Spleen (tissue), 11 donors: ENCODE results near the gene COQ9. TPM values are rescaled to one million over a fixed set of nuclear protein-coding genes. Genes with fewer than 3 reads are reported as not detected.

Experiments used
- DNase-seq: peaks from one replicate; pipeline ENCODE4 v3.0.0-alpha.2; 2020
- H3K27ac ChIP-seq, 8 donors: fragments of 200-600 bp; sonication (generic) in 7 of 8; 1 replicate in 4 of 8; 2 replicates in 4 of 8; pipeline versions ENCODE4 v1.5.0 to v1.8.0; 2016 to 2021; ENCODE audit warnings: inconsistent platforms in 4 of 8, mild to moderate bottlenecking in 4 of 8, moderate library complexity in 1 of 8
- H3K27me3 ChIP-seq, 7 donors: fragments of 200-600 bp; sonication (generic) in 6 of 7; replicated peaks in 1 of 7; 1 replicate in 4 of 7; 2 replicates in 3 of 7; pipeline versions ENCODE4 v1.5.0 to v1.8.0; 2016 to 2021; ENCODE audit warnings: inconsistent platforms in 3 of 7, mild to moderate bottlenecking in 1 of 7
- H3K36me3 ChIP-seq, 6 donors: fragments of 200-600 bp; sonication (generic) in 5 of 6; 1 replicate in 4 of 6; 2 replicates in 2 of 6; pipeline versions ENCODE4 v1.5.0 to v1.8.0; 2016 to 2021; ENCODE audit warnings: inconsistent platforms in 2 of 6
- H3K4me1 ChIP-seq, 6 donors: fragments of 200-600 bp; sonication (generic) in 5 of 6; 1 replicate in 3 of 6; 2 replicates in 3 of 6; pipeline versions ENCODE4 v1.5.0 to v1.8.0; 2016 to 2021; ENCODE audit warnings: inconsistent platforms in 3 of 6
- H3K4me3 ChIP-seq, 8 donors: fragments of 200-600 bp; sonication (generic) in 7 of 8; 1 replicate in 4 of 8; 2 replicates in 4 of 8; pipeline versions ENCODE4 v1.5.0 to v1.8.0; 2016 to 2021; ENCODE audit warnings: inconsistent platforms in 4 of 8, mild to moderate bottlenecking in 4 of 8, moderate library complexity in 2 of 8
- H3K9me3 ChIP-seq, 8 donors: fragments of 200-600 bp; sonication (generic) in 7 of 8; 1 replicate in 4 of 8; 2 replicates in 4 of 8; pipeline versions ENCODE4 v1.5.0 to v1.8.0; 2016 to 2021; ENCODE audit warnings: inconsistent platforms in 4 of 8
- CTCF ChIP-seq, 11 experiments: fragments of 200-600 bp in 7 of 11; fragments of 450-650 bp in 4 of 11; sonication (generic) in 4 of 11; IDR thresholded peaks in 8 of 11; conservative IDR thresholded peaks in 3 of 11; 1 replicate in 7 of 11; 2 replicates in 4 of 11; pipeline versions ENCODE4 v1.4.0 to v1.8.0; 2016 to 2021; ENCODE audit warnings: antibody characterized with exemption in 11 of 11, inconsistent platforms in 4 of 11, mild to moderate bottlenecking in 1 of 11
- POLR2A ChIP-seq, 3 donors: fragments of 450-650 bp; IDR thresholded peaks; one replicate each; pipeline ENCODE4 v1.5.1; 2017; ENCODE audit warnings: antibody characterized with exemption in 3 of 3, mild to moderate bottlenecking in 1 of 3
- POLR2AphosphoS5 ChIP-seq, 3 donors: sonication (generic); formaldehyde crosslinking; IDR thresholded peaks; one replicate each; pipeline ENCODE4 v1.5.1; 2017; ENCODE audit warnings: antibody characterized with exemption in 3 of 3
- WGBS, 5 donors: extraction: QIAGEN DNeasy Blood & Tissue Kit in 3 of 5; methylation state at CpG; one replicate each; pipeline versions ENCODE4 v1.1.5 to v1.1.7; 2013 to 2018; 5-methylcytosine and 5-hydroxymethylcytosine counted together
- intact Hi-C: fragments of 100-400 bp; cut with DNase I; formaldehyde crosslinking; loops from one replicate; pipeline ENCODE4 v1.15.0; 2023; ENCODE audit warnings: low total_unique reads
- polyA plus RNA-seq, 3 donors: library from polyadenylated mRNA; stranded (reverse); fragments of 200-250 nt; gene quantifications; one replicate each; pipeline ENCODE4 v1.2.1, GENCODE V29; 2013
- total RNA-seq, 7 donors: library from RNA; depleted of rRNA in 3 of 7; stranded (reverse); fragments of >200 nt in 3 of 7; fragmentation: NEBNext Ultra II Directional in 4 of 7; extraction: Animal tissue kit (Norgen Biotek cat#: 25700) in 4 of 7; gene quantifications; one replicate each; pipeline versions ENCODE4 v1.1.0 to v1.2.1, GENCODE V29; 2016 to 2021
- donor health status: healthy with polysubstance abuse.
- donor health status: DM: no; HTN: no; CAD: no; lungs with moderate emphysema.
- donor health status: DM: no; HTN: no; CAD: no.
- donor health status: Bipolar disorder and iron deficiency.
- donor health status: healthy.
- donor health status: DM: no; HTN: no; CAD: no.
- donor health status: DM: yes; HTN: yes; CAD: no.

Gene COQ9
- total and polyA plus RNA-seq, 10 donors, result 25.8 to 39.9 (median 31.4) TPM

- peak; percentile 95 for DNase-seq
- TF ChIP-seq POLR2A (IDR thresholded peaks at IDR 0.05), result no peak
- peak in 1 of 11 experiments; percentile 28 for TF ChIP-seq CTCF (IDR thresholded peaks at IDR 0.05 in 8 of 11, conservative IDR thresholded peaks at IDR 0.05 in 3 of 11)
- peak in 2 of 3 donors; percentile 16 to 22 for TF ChIP-seq POLR2AphosphoS5 (IDR thresholded peaks at IDR 0.05)
- H3K4me1 ChIP-seq, result peaks cover 14 to 30% (median 25%) of the 10 kb centered on the region in 6 donors
- H3K9me3 ChIP-seq, result no peaks in the 10 kb centered on the region
- intact Hi-C loops, result no loop called here
- peak within 1 kb of the TSS in 6 of 8 donors; percentile 19 to 71 (median 64) for H3K27ac ChIP-seq
- WGBS, 5 donors, result 1 to 4% (median 2%) methylated on average over 18 to 73 of the region's 73 CpGs
- H3K36me3 ChIP-seq, result no peaks in the 10 kb centered on the region
- peak within 1 kb of the TSS; percentile 45 to 85 (median 58) for H3K4me3 ChIP-seq
- H3K27me3 ChIP-seq, result peaks cover 0 to 13% (median 0%) of the 10 kb centered on the region in 7 donors
Measured at GRCh38 chr16:57485916-57486857, 38.9 kb downstream of the COQ9 start, which contains the start of gene DOK4. DOK4 (minus strand) TSS chr16:57486493; CDS start chr16:57479507, 6,986 bp downstream.

- H3K9me3 ChIP-seq, result no peaks in the 10 kb centered on the region
- H3K4me3 ChIP-seq, result peak overlapping the region in 7 of 8 donors; percentile 45 to 85 (median 60)
- DNase-seq, result peak; percentile 62
- no peaks in the 10 kb centered on the region for H3K36me3 ChIP-seq
- peak overlapping the region in 6 of 8 donors; percentile 16 to 71 (median 64) for H3K27ac ChIP-seq
- H3K27me3 ChIP-seq, result peaks cover 0 to 13% (median 0%) of the 10 kb centered on the region in 7 donors
- 76 to 90% (median 86%) methylated on average over 6 to 8 of the region's 8 CpGs for WGBS, 5 donors
- intact Hi-C loops, result no loop called here
- peaks cover 14 to 30% (median 25%) of the 10 kb centered on the region in 6 donors for H3K4me1 ChIP-seq
- no peak for TF ChIP-seq CTCF (IDR thresholded peaks at IDR 0.05 in 8 of 11, conservative IDR thresholded peaks at IDR 0.05 in 3 of 11)
Measured at GRCh38 chr16:57486858-57487834, 39.9 kb downstream of the COQ9 start.

GRCh38 chr16:57489229-57489628 lies 42.0 kb downstream of the COQ9 start:
- 93 to 98% (median 96%) methylated on average over 5 of the region's 5 CpGs for WGBS, 5 donors
- intact Hi-C loops, result no loop called here
- no peak overlapping the region for H3K27ac ChIP-seq
- no peak for TF ChIP-seq POLR2A (IDR thresholded peaks at IDR 0.05)
- TF ChIP-seq POLR2AphosphoS5 (IDR thresholded peaks at IDR 0.05), result no peak
- TF ChIP-seq CTCF (IDR thresholded peaks at IDR 0.05 in 8 of 11, conservative IDR thresholded peaks at IDR 0.05 in 3 of 11), result no peak
- H3K9me3 ChIP-seq, result no peaks in the 10 kb centered on the region
- no peak overlapping the region for H3K4me3 ChIP-seq
- peaks cover 14 to 30% (median 24%) of the 10 kb centered on the region in 6 donors for H3K4me1 ChIP-seq
- no peaks in the 10 kb centered on the region for H3K36me3 ChIP-seq
- peaks cover 0 to 13% (median 0%) of the 10 kb centered on the region in 7 donors for H3K27me3 ChIP-seq
- peak; percentile 17 for DNase-seq
